GM23248 (cell line): ENCODE data around the gene SBK2. TPM values are rescaled to one million over a fixed set of nuclear protein-coding genes. Genes with fewer than 3 reads are reported as not detected.

Source experiments
- DNase-seq: peaks from one replicate; pipeline ENCODE4 v3.0.0-alpha.2; 2015
- H2AFZ ChIP-seq: fragments of 200-600 bp; sonication (generic); 2 replicates; pipeline ENCODE4 v1.6.1; 2016; ENCODE audit warnings: antibody characterized with exemption
- H3F3A ChIP-seq: fragments of 200-600 bp; sonication (generic); 2 replicates; pipeline ENCODE4 v1.6.1; 2016; ENCODE audit warnings: mild to moderate bottlenecking, antibody characterized with exemption, mixed run types; ENCODE audit not compliant: insufficient read depth
- H3K27ac ChIP-seq: fragments of 200-600 bp; sonication (generic); 2 replicates; pipeline ENCODE4 v1.5.1; 2016; ENCODE audit warnings: mild to moderate bottlenecking
- H3K27me3 ChIP-seq: fragments of 200-600 bp; sonication (generic); replicated peaks from 2 replicates; pipeline ENCODE4 v1.6.1; 2016; ENCODE audit warnings: mild to moderate bottlenecking; ENCODE audit not compliant: insufficient read depth
- H3K36me3 ChIP-seq: fragments of 200-600 bp; sonication (generic); 2 replicates; pipeline ENCODE4 v1.6.1; 2016; ENCODE audit warnings: low read depth, mild to moderate bottlenecking
- H3K4me1 ChIP-seq: fragments of 200-600 bp; sonication (generic); 2 replicates; pipeline ENCODE4 v1.6.1; 2016; ENCODE audit warnings: mild to moderate bottlenecking; ENCODE audit not compliant: insufficient read depth
- H3K4me2 ChIP-seq: fragments of 200-600 bp; sonication (generic); one replicate; pipeline ENCODE4 v1.6.1; 2016; ENCODE audit warnings: mild to moderate bottlenecking; ENCODE audit not compliant: unreplicated experiment
- H3K4me3 ChIP-seq: fragments of 200-600 bp; sonication (generic); 2 replicates; pipeline ENCODE4 v1.5.1; 2016; ENCODE audit warnings: mild to moderate bottlenecking
- H3K79me2 ChIP-seq: fragments of 200-600 bp; sonication (generic); 2 replicates; pipeline ENCODE4 v1.6.1; 2016; ENCODE audit warnings: mild to moderate bottlenecking; ENCODE audit not compliant: insufficient read depth
- H3K9ac ChIP-seq: fragments of 200-600 bp; sonication (generic); 2 replicates; pipeline ENCODE4 v1.6.1; 2016; ENCODE audit warnings: mild to moderate bottlenecking
- H3K9me2 ChIP-seq: fragments of 200-600 bp; sonication (generic); 2 replicates; pipeline ENCODE4 v1.6.1; 2016; ENCODE audit warnings: mixed run types, mild to moderate bottlenecking, moderate library complexity; ENCODE audit not compliant: insufficient read depth
- H3K9me3 ChIP-seq: fragments of 200-600 bp; sonication (generic); one replicate; pipeline ENCODE4 v1.6.1; 2017; ENCODE audit warnings: low read depth
- H4K20me1 ChIP-seq: fragments of 200-600 bp; sonication (generic); 2 replicates; pipeline ENCODE4 v1.6.0; 2016; ENCODE audit not compliant: insufficient read depth
- EZH2 ChIP-seq: fragments of 200-600 bp; sonication (generic); IDR thresholded peaks from 2 replicates; pipeline ENCODE4 v1.6.1; 2018; ENCODE audit warnings: antibody characterized with exemption, mild to moderate bottlenecking; ENCODE audit not compliant: insufficient read depth, poor library complexity, severe bottlenecking
- EZH2phosphoT487 ChIP-seq: fragments of 200-600 bp; sonication (generic); IDR thresholded peaks from 2 replicates; pipeline ENCODE4 v1.6.1; 2018; ENCODE audit warnings: antibody characterized with exemption, moderate library complexity, mild to moderate bottlenecking, low read depth; ENCODE audit not compliant: insufficient read depth
- WGBS, 2 experiments: methylation state at CpG; one replicate each; pipeline ENCODE4 v1.1.6; 2015 to 2017; ENCODE audit warnings: low lambda C conversion rate in 2 of 2, low coverage in 1 of 2; ENCODE audit errors: missing lambda C conversion rate in 2 of 2; 5-methylcytosine and 5-hydroxymethylcytosine counted together
- in situ Hi-C: fragments of 300-500 bp; cut with MboI; formaldehyde crosslinking; loops from 2 replicates; pipeline ENCODE4 v1.15.0; 2020
- polyA plus RNA-seq: library from polyadenylated mRNA; unstranded; fragments of >200 nt; fragmentation: Nextera tagmentation; extraction: Ambion mirVana; gene quantifications from 2 replicates; pipeline ENCODE4 v1.2.1, GENCODE V29; 2016
- total RNA-seq: library from RNA; depleted of rRNA; stranded (reverse); fragments of >200 nt; shearing (Covaris generic); gene quantifications from 2 replicates; pipeline ENCODE4 v1.2.3, GENCODE V29; 2014

SBK2 gene
- total and polyA plus RNA-seq, 2 experiments from 2014 or later: not detected

DNA sequence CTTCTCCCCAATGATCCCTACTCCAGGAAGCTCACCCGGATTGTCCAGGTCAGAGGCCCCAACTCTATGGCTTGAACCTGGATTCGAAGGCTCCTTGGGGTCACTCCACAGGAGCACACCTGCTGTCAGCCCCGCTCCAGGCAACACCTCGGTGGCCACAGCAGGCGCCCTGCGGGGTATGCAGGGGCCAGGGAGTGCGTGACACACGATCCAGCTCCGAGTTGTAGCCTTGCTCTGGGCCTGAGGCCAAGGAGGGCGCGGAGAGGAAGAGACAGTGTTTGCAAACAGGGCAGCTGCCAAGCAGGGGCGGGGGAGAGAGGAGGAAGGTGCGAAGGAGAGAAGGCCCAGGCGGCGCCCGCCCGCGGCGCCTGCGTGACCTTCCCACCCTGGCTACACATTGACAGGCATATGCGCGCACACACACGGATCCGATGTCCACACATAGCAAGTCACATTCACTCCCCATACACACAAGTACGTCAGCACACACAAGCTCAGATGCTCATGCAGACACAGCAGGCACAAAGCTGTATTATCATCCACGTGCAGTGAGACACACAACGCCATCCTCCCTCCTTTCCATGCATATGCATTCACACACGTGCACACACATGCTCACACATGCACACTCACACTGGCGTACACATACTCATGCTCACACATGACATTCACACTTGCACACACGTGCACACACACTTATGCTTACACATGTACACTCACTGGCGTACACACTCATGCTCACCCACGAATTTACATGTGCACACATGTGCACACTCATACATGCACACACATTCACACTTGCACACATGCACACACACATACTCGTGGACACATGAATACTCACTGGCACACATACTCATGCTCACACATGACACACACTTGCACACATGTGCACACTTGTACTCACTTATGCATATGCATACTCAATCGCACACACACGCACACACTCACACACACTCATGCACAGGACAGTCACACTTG is 10.4 kb downstream of the SBK2 start:
- H3K4me3 ChIP-seq: no peak overlapping the region
- in situ Hi-C loops: no loop called here
- H3K79me2 ChIP-seq: no peaks in the 10 kb centered on the region
- H3K9me2 ChIP-seq: no peaks in the 10 kb centered on the region
- no peak overlapping the region for H3K27ac ChIP-seq
- no peaks in the 10 kb centered on the region for H3K9me3 ChIP-seq
- 16 to 17% methylated on average over 33 to 35 of the region's 35 CpGs for WGBS, 2 experiments
- no peak overlapping the region for H2AFZ ChIP-seq
- no peaks in the 10 kb centered on the region; the same call in 1 of the 2 replicates for H3K4me1 ChIP-seq
- DNase-seq: peak; percentile 83
- H3F3A ChIP-seq: peaks cover 20% of the 10 kb centered on the region; the same call in 1 of the 2 replicates
- H3K27me3 ChIP-seq: no peaks in the 10 kb centered on the region
- H3K9ac ChIP-seq: no peak overlapping the region
- no peak for TF ChIP-seq EZH2phosphoT487
- TF ChIP-seq EZH2: no peak
- no peaks in the 10 kb centered on the region for H3K36me3 ChIP-seq
- no peaks in the 10 kb centered on the region for H4K20me1 ChIP-seq
- no peak overlapping the region for H3K4me2 ChIP-seq

DNA sequence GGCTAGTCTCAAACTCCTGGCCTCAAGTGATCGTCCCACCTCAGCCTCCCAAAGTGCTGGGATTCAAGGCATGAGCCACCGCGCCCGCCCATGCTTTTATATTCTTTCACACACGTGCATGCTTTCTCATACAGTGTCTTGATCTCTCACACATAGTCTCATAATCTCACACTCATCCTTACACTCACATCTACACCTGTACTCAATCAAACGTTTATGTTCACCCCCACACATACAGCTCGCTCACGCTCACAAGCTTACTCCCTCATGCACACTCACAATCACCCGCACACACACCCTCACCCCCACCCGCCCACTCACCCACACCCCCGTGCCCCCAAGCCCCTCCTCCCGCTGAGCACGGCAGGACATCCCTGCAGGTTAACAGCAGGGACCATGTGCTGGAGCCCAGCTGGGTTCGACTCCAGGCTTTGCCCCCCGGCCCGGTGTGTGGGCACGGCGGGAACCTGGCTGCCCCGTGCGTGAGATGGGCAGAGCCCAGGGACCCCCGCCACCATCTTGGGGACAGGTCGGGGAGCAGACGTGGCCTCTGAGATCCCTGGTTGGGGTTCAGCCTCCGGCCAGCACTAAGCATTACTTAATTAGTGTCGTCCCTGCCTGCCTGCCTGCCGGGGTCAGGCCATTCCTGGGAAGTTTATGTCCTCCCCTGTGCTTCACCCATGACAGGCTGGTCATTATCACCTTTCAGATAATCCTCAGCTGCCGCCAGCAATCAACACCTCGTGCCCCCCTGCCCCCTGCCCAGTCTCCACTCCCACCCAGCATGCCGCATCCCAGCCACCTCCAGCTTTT is 11.4 kb downstream of the SBK2 start:
- Histone ChIP-seq H3K27ac (no peak overlapping the region), H3K9me3 (no peaks in the 10 kb centered on the region), H2AFZ (no peak overlapping the region), H3K9ac (no peak overlapping the region), H3K27me3 (no peaks in the 10 kb centered on the region), H3K4me3 (no peak overlapping the region), H4K20me1 (no peaks in the 10 kb centered on the region), H3K4me1 (no peaks in the 10 kb centered on the region; the same call in 1 of the 2 replicates), H3K79me2 (no peaks in the 10 kb centered on the region), H3K4me2 (no peak overlapping the region), H3K9me2 (no peaks in the 10 kb centered on the region), H3F3A (peaks cover 21% of the 10 kb centered on the region; the same call in 1 of the 2 replicates), H3K36me3 (no peaks in the 10 kb centered on the region)
- TF ChIP-seq EZH2 (no peak), EZH2phosphoT487 (no peak)
- WGBS, 2 experiments: 22 to 24% methylated on average over 21 to 29 of the region's 29 CpGs
- in situ Hi-C loops: no loop called here
- DNase-seq: no peak

DNA sequence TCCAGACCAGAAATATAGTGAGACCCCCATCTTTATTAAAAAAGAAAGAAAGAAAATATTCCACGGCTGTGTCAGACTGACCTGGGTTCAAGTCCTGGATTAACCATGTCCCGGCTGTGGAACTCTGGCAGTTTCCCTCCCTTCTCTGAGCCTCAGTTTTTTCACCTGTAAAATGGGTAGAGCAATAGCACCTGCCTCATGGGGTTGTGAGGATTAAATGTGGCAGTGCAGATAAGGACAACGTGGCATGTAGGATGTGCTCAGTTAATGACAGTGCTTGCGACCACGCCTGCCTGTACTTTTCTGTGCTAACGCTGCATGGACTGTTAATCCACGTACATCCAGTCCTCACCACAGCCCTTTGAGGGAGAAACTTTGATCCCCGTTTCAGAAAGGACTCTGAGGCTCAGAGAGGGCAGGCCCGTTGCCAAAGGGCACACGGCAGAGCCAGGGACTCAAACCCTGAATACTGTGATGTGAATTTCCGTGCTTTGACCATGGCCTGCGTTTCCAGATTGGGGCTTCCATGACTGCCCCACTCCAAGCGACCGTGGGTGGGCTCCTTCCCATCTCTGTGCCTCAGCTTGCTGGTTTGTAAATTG is 16.1 kb downstream of the SBK2 start:
- Histone ChIP-seq H2AFZ (no peak overlapping the region), H3K27me3 (no peaks in the 10 kb centered on the region), H3K27ac (no peak overlapping the region; the same call in 1 of the 2 replicates), H4K20me1 (no peaks in the 10 kb centered on the region), H3K79me2 (no peaks in the 10 kb centered on the region), H3K36me3 (no peaks in the 10 kb centered on the region), H3K4me2 (no peak overlapping the region), H3K9ac (no peak overlapping the region), H3K4me3 (no peak overlapping the region), H3F3A (peaks cover 15% of the 10 kb centered on the region), H3K4me1 (no peaks in the 10 kb centered on the region; the same call in 1 of the 2 replicates), H3K9me2 (no peaks in the 10 kb centered on the region), H3K9me3 (no peaks in the 10 kb centered on the region)
- in situ Hi-C loops: no loop called here
- DNase-seq: no peak
- 77 to 78% methylated on average over 13 to 14 of the region's 14 CpGs for WGBS, 2 experiments
- TF ChIP-seq EZH2phosphoT487 (no peak), EZH2 (no peak)
